ENCODE results near the gene TMPRSS4. TPM values are rescaled to one million over a fixed set of nuclear protein-coding genes. Genes with fewer than 3 reads are reported as not detected.

Gene TMPRSS4
- total RNA-seq, 1 experiment from 2014 or later: 1.4 TPM

GRCh38 chr11:118046051-118046963 lies 30.6 kb upstream of the TMPRSS4 start (continued):
- TF ChIP-seq AR (CRISPR knock-in tag; IDR thresholded peaks at IDR 0.05) (no peak), OVOL2 (CRISPR knock-in tag; IDR thresholded peaks at IDR 0.05; ENCODE audit: borderline replicate concordance) (no peak), ETV6 (CRISPR knock-in tag; IDR thresholded peaks at IDR 0.05) (no peak), ZNF317 (CRISPR knock-in tag; IDR thresholded peaks at IDR 0.05; ENCODE audit: borderline replicate concordance, low read depth) (no peak)

- Mint-ChIP-seq H3K4me1 (0 out of 2 replicates have a peak, but pooled peaks cover 3% of the 10 kb centered on the region), H3K27me3 (ENCODE audit: low read depth) (no peaks in the 10 kb centered on the region), H3K27ac (no peak overlapping the region), H3K9me3 (no peaks in the 10 kb centered on the region), H3K36me3 (no peaks in the 10 kb centered on the region), H3K4me3 (no peak overlapping the region)
- ChIA-PET POLR2A (no interaction called here), CTCF (interaction anchor here (1.1 to 1.8 kb wide), 2 partner anchors 10 to 239 kb away, joined by 3 to 4 read pairs; no protein-coding TSS in a partner anchor)
- no peak for DNase-seq (ENCODE audit: low spot score)
- TF ChIP-seq FOXK1 (CRISPR knock-in tag; IDR thresholded peaks at IDR 0.05) (no peak), RELA (CRISPR knock-in tag; IDR thresholded peaks at IDR 0.05; ENCODE audit: borderline replicate concordance) (no peak), SP1 (CRISPR knock-in tag; conservative IDR thresholded peaks at IDR 0.05) (no peak), ZNF671 (CRISPR knock-in tag; IDR thresholded peaks at IDR 0.05) (no peak), ZNF219 (CRISPR knock-in tag; IDR thresholded peaks at IDR 0.05; ENCODE audit: borderline replicate concordance) (no peak), ZNF138 (CRISPR knock-in tag; conservative IDR thresholded peaks at IDR 0.05) (no peak), ELF4 (CRISPR knock-in tag; IDR thresholded peaks at IDR 0.05; ENCODE audit: low read depth) (no peak), ZNF263 (CRISPR knock-in tag; IDR thresholded peaks at IDR 0.05; ENCODE audit: low read depth) (no peak), HMGA2 (CRISPR knock-in tag; IDR thresholded peaks at IDR 0.05) (no peak), NR3C1 (CRISPR knock-in tag; conservative IDR thresholded peaks at IDR 0.05; ENCODE audit: low read depth) (no peak)
- no peak for ATAC-seq
Measured at GRCh38 chr11:118046964-118047700, 29.7 kb upstream of the TMPRSS4 start.

GRCh38 chr11:118047749-118048148 lies 29.1 kb upstream of the TMPRSS4 start:
- H3K27ac Mint-ChIP-seq: no peak overlapping the region
- POLR2A ChIA-PET: no interaction called here
- no peak overlapping the region for H3K4me3 Mint-ChIP-seq
- no peak for TF ChIP-seq PRRX2 (CRISPR knock-in tag; IDR thresholded peaks at IDR 0.05)
- H3K4me1 Mint-ChIP-seq: 0 out of 2 replicates have a peak, but pooled peaks cover 3% of the 10 kb centered on the region
- H3K9me3 Mint-ChIP-seq: no peaks in the 10 kb centered on the region
- CTCF ChIA-PET: interaction anchor here (1.1 to 1.8 kb wide), 2 partner anchors 10 to 240 kb away, joined by 3 to 4 read pairs; no protein-coding TSS in a partner anchor
- H3K27me3 Mint-ChIP-seq (ENCODE audit: low read depth): no peaks in the 10 kb centered on the region
- H3K36me3 Mint-ChIP-seq: no peaks in the 10 kb centered on the region
- DNase-seq (ENCODE audit: low spot score) (no peak), ATAC-seq (no peak)

All from WTC11 (cell line).